H54 (cell line): ENCODE results near the gene KLHDC10.
"Not testable (repeated sequence)": the region's sequence is repeated elsewhere in the genome, so short reads cannot be mapped to it uniquely, and the experiment has no call there.

Source experiments
- DNase-seq: peaks from one replicate; pipeline ENCODE4 v3.0.0; 2011; ENCODE audit warnings: low spot score, mixed read lengths; ENCODE audit not compliant: insufficient read length
- FAIRE-seq: peaks from 3 replicates; lab custom pipeline; 2011; peaks lifted over from hg19 to GRCh38; lab: Jason Lieb, UNC
- POLR2A ChIP-seq: IDR thresholded peaks from 2 replicates; pipeline ENCODE4 v1.6.1; 2011; ENCODE audit warnings: low read depth, mild to moderate bottlenecking, low read length

The KLHDC10 gene, protein sequence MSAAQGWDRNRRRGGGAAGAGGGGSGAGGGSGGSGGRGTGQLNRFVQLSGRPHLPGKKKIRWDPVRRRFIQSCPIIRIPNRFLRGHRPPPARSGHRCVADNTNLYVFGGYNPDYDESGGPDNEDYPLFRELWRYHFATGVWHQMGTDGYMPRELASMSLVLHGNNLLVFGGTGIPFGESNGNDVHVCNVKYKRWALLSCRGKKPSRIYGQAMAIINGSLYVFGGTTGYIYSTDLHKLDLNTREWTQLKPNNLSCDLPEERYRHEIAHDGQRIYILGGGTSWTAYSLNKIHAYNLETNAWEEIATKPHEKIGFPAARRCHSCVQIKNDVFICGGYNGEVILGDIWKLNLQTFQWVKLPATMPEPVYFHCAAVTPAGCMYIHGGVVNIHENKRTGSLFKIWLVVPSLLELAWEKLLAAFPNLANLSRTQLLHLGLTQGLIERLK

DNA sequence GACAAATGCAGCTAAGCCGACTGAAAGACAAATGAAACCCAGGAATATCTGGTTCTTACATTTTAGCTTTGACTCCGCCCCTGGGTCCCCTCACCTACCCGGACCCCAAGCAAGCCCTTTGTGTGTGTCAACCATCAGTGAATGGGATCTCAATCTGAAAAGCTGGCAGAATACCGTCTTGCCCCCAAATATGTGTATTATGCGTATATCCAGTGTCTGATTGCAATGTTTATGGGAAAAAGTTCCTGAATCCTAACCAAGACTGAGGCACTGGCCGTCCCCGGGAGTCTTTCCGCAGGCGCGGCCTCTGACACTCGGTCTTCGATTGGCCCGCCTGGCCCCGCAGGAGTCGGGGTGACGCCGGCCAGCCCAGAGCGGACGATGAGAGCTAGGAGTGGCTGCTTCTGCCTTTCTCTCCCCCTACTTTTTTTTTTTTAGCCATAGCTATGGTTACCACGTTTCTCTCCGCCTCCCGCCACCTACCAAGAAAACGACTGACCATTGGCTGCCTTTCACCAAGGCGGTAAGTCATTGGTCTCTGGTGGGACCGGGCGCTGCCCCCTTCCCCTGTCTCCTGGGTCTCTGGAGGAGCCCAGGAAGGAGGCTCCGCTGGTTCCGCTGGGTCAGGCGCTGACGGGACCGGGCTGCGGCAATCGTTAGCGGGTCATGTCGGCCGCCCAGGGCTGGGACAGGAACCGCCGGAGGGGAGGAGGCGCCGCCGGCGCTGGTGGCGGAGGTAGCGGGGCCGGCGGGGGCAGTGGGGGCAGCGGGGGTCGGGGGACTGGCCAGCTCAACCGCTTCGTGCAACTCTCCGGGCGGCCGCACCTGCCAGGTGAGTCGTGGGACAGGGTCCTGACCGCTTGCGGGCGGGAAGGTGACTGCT is at the start of gene KLHDC10:
Gene KLHDC10, plus strand, starts transcription at position 557 of the 883 bp plus-strand sequence. Its CDS starts 110 bp downstream, at position 667.
- FAIRE-seq (peak; percentile 72), DNase-seq (peak; percentile 81)
- TF ChIP-seq POLR2A = peak; percentile 63

DNA sequence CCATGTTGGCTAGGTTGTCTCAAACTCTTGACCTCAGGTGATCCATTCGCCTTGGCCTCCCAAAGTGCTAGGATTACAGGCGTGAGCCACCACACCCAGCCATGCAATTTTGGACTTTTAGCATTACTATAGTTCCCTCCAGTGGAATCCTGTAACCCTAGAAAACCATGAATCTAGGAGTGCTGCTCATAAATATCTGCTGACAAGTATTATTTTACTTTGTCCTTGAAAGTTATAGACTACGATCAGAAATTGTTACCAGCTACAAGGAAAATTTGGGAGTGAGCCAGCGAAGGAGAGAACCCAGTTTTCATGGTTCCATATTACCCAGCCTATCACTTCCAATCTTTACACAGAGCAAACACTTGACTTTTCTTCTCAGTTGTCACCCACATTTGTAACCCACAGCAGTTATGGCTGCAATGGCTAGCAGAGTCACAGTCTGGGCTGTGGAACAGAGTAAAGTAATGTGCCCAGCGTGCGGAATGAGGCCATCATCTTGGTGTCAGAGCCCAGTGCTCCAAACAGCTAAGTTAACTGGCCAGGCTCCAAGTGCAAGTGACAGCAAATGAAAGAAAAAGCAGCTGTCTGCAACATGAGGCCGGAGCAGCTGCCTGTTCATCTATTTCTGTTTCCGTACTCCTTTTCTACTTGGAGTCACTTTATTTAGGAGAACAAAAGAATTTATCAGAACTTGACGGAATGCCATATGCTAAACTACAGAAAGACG is 49.1 kb upstream of the KLHDC10 start:
- no peak for TF ChIP-seq POLR2A
- FAIRE-seq = no peak
- DNase-seq = no peak

DNA sequence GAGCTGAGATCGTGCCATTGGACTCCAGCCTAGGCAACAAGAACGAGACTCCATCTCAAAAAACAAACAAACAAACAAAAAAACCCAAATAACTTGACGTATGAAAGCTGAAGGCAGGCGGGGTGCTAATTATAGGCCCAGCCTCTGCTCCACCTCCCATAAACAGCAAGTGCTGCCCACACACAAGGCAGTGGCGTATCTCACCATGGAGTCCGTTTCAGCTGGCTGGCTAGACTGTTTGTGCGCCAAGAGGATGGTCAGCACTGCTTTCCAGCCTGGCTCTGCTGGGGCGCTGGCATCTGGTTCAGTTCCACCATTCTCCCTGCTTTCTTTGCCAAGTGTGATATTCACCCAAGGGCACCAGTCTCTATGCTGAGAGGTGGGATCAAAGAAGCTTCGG is 48.2 kb upstream of the KLHDC10 start:
- DNase-seq (no peak), FAIRE-seq (no peak)
- TF ChIP-seq POLR2A = no peak

DNA sequence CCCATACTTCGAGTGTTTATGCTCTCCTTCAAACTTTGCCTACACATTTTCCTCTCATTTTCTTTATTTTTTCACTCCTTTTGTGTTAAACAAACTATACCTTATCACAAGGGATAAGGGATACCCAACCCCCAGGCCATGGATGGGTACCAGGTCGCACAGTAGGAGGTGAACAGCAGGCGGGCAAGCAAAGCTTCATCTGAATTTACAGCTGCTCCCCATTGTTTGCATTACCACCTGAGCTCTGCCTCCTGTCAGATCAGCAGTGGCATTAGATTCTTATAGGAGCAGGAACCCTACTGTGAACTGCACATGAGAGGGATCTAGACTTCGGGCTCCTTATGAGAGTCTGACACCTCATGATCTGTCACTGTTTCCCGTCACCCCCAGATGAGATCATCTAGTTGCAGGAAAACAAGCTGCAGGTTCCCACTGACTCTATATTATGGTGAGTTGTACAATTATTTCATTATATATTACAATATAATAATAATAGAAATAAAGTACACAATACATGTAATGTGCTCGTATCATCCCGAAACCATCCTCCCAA is 47.6 kb upstream of the KLHDC10 start:
- no peak for TF ChIP-seq POLR2A
- FAIRE-seq (no peak), DNase-seq (no peak)

DNA sequence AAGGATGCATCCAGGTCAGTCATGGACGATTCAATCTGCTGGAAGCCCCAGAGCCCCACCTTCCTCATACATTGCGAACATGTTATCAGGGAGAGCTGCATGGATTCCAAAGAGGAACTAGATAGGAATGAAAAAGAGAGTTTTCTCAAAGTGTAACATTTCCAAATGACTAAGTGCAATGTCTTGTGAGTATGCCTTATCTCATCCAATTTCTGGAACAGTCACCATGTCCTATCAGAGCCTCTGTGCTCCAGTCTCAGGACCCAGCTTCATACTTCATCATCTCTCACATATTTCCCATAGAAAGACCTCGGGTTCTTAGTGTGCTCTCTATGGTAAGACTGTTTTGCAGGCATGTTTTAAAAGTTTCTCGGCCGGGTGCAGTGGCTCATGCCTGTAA is 45.9 kb upstream of the KLHDC10 start:
- DNase-seq = no peak
- no peak for TF ChIP-seq POLR2A
- FAIRE-seq = no peak

DNA sequence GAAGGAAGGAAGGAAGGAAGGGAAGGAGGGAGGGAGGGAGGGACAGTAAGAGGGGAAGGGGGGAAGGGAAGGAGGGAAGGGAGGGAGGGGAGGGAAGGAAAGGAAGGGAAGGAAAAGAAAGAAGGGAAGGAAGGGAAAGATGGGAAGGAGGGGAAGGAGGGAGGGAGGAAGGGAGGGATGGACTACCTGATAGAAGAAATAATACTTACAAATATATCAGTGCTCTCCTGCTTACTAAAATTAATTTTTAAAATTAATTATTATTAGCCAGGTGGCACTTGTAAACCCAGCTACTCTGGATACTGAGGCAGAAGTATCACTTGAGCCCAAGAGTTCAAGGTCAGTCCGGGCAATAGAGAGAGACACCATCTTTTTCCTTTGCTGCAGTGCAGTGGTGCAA is 37.6 kb upstream of the KLHDC10 start:
- no peak for TF ChIP-seq POLR2A
- DNase-seq (no peak), FAIRE-seq (no peak)

DNA sequence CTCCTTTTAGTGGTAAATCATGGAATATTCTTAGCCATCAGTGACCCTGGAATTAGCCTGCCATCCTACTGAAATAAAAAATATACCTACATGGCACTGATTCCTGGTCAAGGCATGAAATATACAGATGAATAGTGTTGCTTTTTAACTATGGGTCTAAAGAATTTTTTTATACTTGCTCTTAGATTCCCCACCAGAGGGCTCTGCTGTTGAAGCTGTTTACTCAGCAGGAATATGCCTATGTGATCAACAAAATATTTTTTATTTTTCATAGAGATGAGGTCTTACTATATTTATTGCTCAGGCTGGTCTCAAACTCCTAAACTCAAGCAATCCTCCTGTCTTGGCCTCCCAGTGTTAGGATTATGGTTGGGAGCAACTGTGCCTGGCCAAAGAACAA is 32.6 kb upstream of the KLHDC10 start:
- no peak for TF ChIP-seq POLR2A
- FAIRE-seq (no peak), DNase-seq (no peak)

DNA sequence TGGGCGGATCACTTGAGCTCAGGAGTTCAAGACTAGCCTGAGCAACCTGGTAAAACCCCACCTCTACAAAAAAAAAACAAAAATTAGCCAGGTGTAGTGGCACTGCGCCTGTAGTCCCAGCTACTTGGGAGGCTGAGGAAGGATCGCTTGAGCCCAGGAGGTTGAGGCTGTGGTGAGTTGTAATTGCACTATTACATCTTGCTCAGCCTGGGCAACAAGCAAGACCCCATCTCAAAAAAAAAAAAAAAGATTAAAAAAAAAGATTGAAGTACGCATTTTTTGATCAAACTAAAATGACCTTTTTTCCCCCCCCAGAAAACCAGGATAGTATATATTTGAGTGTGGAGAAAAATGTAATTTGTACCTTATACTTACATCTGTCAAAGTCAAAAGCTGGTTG is 29.8 kb upstream of the KLHDC10 start:
- FAIRE-seq = no peak
- TF ChIP-seq POLR2A = no peak

DNA sequence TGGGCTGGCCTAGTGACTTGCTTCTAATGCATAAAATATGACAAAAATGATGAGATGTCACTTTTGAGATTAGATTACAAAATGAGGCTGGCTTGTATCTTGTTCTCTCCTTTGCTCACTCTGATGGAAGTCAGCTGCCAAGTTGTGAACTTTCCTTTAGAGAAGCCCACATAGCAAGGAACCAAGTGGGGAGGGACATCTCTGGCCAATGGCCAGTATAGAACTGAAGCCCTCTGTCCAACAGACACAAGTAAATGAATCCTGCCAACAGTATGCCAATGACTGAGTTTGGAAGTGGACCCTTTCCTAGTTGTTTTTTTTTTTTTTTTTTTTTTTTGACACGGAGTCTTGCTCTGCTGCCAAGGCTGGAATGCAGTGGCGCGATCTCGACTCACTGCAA is 22.5 kb upstream of the KLHDC10 start:
- DNase-seq (no peak), FAIRE-seq (no peak)
- no peak for TF ChIP-seq POLR2A

More for the DNA sequence above, 29.8 kb upstream of the KLHDC10 start:
- no peak for DNase-seq

DNA sequence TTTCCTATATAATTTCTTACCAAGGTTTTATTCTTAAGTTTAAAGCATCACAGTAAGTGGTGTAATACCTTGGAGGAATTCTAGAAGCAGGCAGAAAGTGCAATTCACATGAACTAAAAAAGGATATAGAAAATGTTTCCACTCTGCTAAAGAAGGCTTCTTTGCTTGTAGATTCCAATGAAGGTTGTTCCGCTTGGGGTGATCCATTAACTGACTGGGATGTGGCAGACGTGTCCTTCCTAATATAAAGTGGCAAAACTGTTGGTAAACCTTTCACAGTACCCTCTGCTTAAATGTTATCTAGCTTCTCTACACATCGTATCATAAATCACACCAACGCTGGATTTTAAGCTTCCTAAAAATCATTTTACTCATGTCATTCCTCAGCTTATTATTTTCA is 21.4 kb upstream of the KLHDC10 start:
- TF ChIP-seq POLR2A = no peak
- FAIRE-seq (no peak), DNase-seq (no peak)

DNA sequence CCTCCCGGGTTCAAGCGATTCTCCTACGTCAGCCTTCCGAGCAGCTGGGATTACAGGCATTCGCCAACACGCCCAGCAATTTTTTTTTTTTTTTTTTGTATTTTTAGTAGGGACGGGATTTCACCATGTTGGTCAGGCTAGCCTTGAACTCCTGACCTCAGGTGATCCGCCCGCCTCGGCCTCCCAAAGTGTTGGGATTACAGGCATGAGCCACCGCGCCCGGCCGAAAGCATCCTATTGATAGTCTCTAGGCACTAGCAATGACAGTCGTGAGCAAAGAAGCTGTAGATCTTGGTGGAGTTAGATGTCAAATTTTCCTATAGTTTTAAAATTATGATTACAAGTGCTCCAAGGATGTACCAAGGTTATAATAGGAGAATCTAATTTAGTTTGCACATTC is 18.1 kb upstream of the KLHDC10 start:
- FAIRE-seq = not testable (repeated sequence)

DNA sequence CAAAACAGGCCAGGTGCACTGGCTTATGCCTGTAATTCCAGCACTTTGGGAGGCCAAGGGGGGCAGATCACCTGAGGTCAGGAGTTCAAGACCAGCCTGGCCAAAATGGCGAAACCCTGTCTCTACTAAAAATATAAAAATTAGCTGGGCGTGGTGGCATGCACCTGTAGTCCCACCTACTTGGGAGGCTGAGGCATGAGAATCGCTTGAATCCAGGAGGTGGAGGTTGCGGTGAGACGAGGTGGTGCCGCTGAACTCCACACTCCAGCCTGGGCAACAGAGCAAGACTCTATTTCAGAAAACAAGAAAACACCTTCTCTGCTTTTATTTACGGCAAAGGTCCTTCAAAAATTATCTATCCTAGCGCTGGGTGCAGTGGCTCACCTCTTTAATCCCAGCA is 15.1 kb upstream of the KLHDC10 start:
- not testable (repeated sequence) for DNase-seq, FAIRE-seq

More for the DNA sequence above, 18.1 kb upstream of the KLHDC10 start:
- DNase-seq = not testable (repeated sequence)

DNA sequence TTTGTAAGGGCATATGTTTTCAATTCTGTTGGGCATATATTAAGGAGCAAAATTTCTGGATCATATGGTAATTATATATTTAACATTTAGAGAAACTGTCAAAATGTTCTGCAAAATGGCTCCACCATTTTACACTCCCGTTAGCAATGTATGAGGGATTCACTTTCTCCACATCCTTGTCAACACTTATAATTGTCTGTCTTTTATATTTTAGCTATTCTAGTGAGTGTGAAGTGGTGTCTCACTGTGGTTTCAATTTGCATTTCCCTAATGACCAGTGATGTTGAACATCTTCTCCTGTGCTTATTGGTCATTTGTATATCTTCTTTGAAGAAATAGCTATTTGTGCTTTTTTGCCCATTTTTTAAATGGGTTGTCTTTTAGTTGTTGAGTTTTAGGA is 8.1 kb upstream of the KLHDC10 start:
- DNase-seq (no peak), FAIRE-seq (no peak)
- no peak for TF ChIP-seq POLR2A
